ENCODE data around the gene ZNF319.

GRCh38 chr16:57997176-57997527, 3.3 kb downstream of the ZNF319 start:
- no peak for TF ChIP-seq CTCF (IDR thresholded peaks at IDR 0.05 in 2 of 3, conservative IDR thresholded peaks at IDR 0.05 in 1 of 3; ENCODE audit: control insufficient read depth in 2 of 3, extremely low read depth in 1 of 3, insufficient read depth in 1 of 3, low read depth in 3 of 3, low read length in 3 of 3)
- TF ChIP-seq POLR2AphosphoS5 (IDR thresholded peaks at IDR 0.05; ENCODE audit: low read length), result no peak
- no peak for TF ChIP-seq SIN3A (IDR thresholded peaks at IDR 0.05; ENCODE audit: low read depth, low read length)

Data from GM12878 (cell line).